Testis (tissue), 2 donors: ENCODE data around the gene LRP8.

Experiments used
- CTCF ChIP-seq, 3 experiments: fragments of 450-650 bp in 2 of 3; fragments of 200-600 bp in 1 of 3; sonication (generic) in 1 of 3; IDR thresholded peaks; one replicate each; pipeline ENCODE4 v1.5.1; 2016 to 2019; ENCODE audit warnings: antibody characterized with exemption in 3 of 3, mild to moderate bottlenecking in 2 of 3, moderate library complexity in 1 of 3
- POLR2A ChIP-seq: fragments of 450-650 bp; IDR thresholded peaks from one replicate; pipeline ENCODE4 v1.6.1; 2017; ENCODE audit warnings: antibody characterized with exemption, mild to moderate bottlenecking, moderate library complexity

GRCh38 chr1:53303726-53304515 lies 23.9 kb downstream of the LRP8 start:
- no peak for TF ChIP-seq CTCF (IDR thresholded peaks at IDR 0.05)
- TF ChIP-seq POLR2A = no peak
